HL-60 (cell line): ENCODE results near the gene PRKCE.

Experiments used
- DNase-seq, 2 experiments: peaks; one replicate each; pipeline ENCODE4 v3.0.0-alpha.2; 2010 to 2020; ENCODE audit warnings: low read depth in 1 of 2, low spot score in 1 of 2
- H3K27ac ChIP-seq: fragments of 250-450 bp; sonication (Bioruptor Pico); replicated peaks from 2 replicates; pipeline ENCODE4 v1.5.1; 2020; ENCODE audit warnings: mild to moderate bottlenecking, moderate library complexity
- H3K27me3 ChIP-seq: fragments of 250-450 bp; sonication (Bioruptor Pico); 2 replicates; pipeline ENCODE4 v1.5.1; 2021; ENCODE audit warnings: mild to moderate bottlenecking, moderate library complexity; ENCODE audit not compliant: insufficient read depth, poor library complexity, severe bottlenecking
- H3K4me3 ChIP-seq: replicated peaks from 2 replicates; pipeline ENCODE4 v1.5.1; 2011; ENCODE audit warnings: mild to moderate bottlenecking, control low read depth, low read length; ENCODE audit not compliant: insufficient read depth
- GABPA ChIP-seq: IDR thresholded peaks from 2 replicates; pipeline ENCODE4 v1.6.1; 2012; ENCODE audit warnings: low read depth
- POLR2AphosphoS5 ChIP-seq: IDR thresholded peaks from 2 replicates; pipeline ENCODE4 v1.6.1; 2012; ENCODE audit warnings: low read depth
- SPI1 ChIP-seq: IDR thresholded peaks from 2 replicates; pipeline ENCODE4 v1.6.1; 2012; ENCODE audit warnings: low read depth, mild to moderate bottlenecking, borderline replicate concordance
- TF ChIP-seq, protein P1 (sequence below): IDR thresholded peaks from one replicate; pipeline ENCODE4 v1.5.1; 2011; ENCODE audit warnings: low read length, control low read depth, inconsistent platforms; ENCODE audit not compliant: insufficient read depth
- TF ChIP-seq, protein P2 (sequence below): IDR thresholded peaks from 2 replicates; pipeline ENCODE4 v1.6.1; 2012; ENCODE audit warnings: low read depth; ENCODE audit not compliant: insufficient replicate concordance

Gene PRKCE

GRCh38 chr2:46047290-46047689 lies 395.8 kb downstream of the PRKCE start:
- Histone ChIP-seq H3K27me3 (no peaks in the 10 kb centered on the region), H3K4me3 (no peak overlapping the region), H3K27ac (no peak overlapping the region)
- DNase-seq: no peak
- TF ChIP-seq, protein P1, sequence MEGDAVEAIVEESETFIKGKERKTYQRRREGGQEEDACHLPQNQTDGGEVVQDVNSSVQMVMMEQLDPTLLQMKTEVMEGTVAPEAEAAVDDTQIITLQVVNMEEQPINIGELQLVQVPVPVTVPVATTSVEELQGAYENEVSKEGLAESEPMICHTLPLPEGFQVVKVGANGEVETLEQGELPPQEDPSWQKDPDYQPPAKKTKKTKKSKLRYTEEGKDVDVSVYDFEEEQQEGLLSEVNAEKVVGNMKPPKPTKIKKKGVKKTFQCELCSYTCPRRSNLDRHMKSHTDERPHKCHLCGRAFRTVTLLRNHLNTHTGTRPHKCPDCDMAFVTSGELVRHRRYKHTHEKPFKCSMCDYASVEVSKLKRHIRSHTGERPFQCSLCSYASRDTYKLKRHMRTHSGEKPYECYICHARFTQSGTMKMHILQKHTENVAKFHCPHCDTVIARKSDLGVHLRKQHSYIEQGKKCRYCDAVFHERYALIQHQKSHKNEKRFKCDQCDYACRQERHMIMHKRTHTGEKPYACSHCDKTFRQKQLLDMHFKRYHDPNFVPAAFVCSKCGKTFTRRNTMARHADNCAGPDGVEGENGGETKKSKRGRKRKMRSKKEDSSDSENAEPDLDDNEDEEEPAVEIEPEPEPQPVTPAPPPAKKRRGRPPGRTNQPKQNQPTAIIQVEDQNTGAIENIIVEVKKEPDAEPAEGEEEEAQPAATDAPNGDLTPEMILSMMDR: no peak
- TF ChIP-seq, protein P2, sequence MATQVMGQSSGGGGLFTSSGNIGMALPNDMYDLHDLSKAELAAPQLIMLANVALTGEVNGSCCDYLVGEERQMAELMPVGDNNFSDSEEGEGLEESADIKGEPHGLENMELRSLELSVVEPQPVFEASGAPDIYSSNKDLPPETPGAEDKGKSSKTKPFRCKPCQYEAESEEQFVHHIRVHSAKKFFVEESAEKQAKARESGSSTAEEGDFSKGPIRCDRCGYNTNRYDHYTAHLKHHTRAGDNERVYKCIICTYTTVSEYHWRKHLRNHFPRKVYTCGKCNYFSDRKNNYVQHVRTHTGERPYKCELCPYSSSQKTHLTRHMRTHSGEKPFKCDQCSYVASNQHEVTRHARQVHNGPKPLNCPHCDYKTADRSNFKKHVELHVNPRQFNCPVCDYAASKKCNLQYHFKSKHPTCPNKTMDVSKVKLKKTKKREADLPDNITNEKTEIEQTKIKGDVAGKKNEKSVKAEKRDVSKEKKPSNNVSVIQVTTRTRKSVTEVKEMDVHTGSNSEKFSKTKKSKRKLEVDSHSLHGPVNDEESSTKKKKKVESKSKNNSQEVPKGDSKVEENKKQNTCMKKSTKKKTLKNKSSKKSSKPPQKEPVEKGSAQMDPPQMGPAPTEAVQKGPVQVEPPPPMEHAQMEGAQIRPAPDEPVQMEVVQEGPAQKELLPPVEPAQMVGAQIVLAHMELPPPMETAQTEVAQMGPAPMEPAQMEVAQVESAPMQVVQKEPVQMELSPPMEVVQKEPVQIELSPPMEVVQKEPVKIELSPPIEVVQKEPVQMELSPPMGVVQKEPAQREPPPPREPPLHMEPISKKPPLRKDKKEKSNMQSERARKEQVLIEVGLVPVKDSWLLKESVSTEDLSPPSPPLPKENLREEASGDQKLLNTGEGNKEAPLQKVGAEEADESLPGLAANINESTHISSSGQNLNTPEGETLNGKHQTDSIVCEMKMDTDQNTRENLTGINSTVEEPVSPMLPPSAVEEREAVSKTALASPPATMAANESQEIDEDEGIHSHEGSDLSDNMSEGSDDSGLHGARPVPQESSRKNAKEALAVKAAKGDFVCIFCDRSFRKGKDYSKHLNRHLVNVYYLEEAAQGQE: no peak
- TF ChIP-seq SPI1: no peak
- TF ChIP-seq GABPA: no peak
- TF ChIP-seq POLR2AphosphoS5: no peak

DNA sequence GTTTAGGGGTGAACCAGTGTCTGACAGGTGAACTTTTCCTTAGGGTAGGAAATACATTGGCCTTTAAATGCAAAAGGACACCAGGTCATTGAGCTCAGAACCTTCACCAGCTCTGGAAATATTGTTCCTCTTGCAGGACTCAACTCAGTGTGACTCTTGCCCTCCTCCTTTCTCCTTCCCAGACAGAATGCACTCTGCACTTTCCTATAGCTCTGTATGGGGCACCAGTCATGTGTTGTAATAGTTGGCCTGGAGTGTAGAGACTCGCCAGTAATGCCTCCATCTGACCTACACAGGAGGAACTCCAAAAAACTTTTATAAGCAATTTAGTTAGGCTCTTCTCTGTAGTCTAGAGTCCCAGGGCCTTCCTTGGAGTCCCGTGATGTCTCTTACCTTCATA lies 397.2 kb downstream of the PRKCE start:
- Histone ChIP-seq H3K4me3 (no peak overlapping the region), H3K27me3 (no peaks in the 10 kb centered on the region), H3K27ac (no peak overlapping the region)
- TF ChIP-seq, protein P1: no peak
- no peak for TF ChIP-seq POLR2AphosphoS5
- TF ChIP-seq, protein P2: no peak
- TF ChIP-seq SPI1: no peak
- TF ChIP-seq GABPA: no peak
- DNase-seq: no peak

- no peaks in the 10 kb centered on the region for H3K27me3 ChIP-seq
- no peak for DNase-seq
- H3K27ac ChIP-seq: no peak overlapping the region
- no peak overlapping the region for H3K4me3 ChIP-seq
- TF ChIP-seq, protein P2: no peak
- TF ChIP-seq POLR2AphosphoS5: no peak
- no peak for TF ChIP-seq GABPA
Observed at GRCh38 chr2:46050027-46050426, 398.6 kb downstream of the PRKCE start.

DNA sequence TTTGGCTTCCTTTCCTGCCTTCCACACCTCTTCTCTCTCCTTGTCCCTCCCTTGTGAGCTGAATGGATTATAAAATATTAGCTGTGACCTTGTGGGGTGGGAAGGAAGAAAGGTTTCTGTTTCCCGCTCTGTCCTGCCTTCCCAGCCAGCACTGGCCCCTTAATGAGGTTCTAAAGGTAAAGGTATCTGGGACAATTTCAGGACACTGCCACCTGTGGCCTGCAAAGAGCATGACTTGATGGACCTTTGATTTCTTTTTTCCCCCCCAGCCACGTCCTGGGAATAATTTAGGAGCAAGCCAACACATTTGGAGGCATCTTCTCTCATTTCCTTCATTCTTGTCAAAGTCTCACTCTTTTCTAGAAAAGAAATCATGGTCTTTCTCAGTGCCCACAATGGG lies 399.0 kb downstream of the PRKCE start:
- TF ChIP-seq POLR2AphosphoS5 (no peak), SPI1 (no peak), GABPA (no peak)
- TF ChIP-seq, protein P1: no peak
- TF ChIP-seq, protein P2: no peak
- Histone ChIP-seq H3K27me3 (no peaks in the 10 kb centered on the region), H3K27ac (no peak overlapping the region), H3K4me3 (no peak overlapping the region)
- DNase-seq: no peak
